ENCODE results near the gene TSPEAR.

TSPEAR gene

DNA sequence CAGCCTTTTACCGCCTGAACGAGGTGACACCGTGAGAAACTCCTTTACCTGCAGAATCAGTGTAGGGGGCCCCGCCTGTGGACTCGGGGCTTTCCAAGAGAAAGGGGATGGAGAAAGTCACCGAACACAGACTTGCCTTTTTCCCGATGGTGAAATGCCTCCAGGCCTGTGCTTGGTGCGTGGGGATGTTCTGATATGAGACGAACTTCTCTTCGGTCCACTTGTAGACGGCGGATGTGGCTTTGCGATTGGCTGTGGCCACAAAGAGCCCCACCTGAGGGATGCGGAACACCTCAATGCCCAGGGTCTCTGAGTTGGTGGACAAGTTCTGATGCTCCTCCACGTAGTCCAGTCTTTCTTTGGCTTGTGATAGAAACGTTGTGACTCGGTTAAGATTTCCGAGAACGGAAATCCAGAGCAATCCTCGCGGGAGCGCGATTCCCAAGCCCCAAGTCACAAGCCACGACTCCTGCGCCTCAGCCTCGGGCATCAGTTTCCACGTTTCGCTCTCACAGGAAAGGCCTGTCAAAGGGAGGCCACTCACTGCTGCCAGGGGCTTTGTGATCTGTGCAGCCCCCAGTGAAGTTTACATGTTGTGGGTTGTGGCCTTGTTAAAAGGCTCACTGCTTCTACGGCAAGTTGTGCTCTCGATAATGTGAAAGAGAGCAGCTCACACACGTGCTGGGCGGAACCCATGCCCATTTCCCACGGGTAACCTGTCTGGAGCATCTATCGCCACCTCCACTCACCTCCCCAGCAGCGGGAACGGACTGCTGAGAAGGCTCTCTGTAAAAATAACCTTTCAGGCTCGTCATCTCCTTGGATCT lies 184.0 kb downstream of the TSPEAR start:
- TF ChIP-seq, protein P1, sequence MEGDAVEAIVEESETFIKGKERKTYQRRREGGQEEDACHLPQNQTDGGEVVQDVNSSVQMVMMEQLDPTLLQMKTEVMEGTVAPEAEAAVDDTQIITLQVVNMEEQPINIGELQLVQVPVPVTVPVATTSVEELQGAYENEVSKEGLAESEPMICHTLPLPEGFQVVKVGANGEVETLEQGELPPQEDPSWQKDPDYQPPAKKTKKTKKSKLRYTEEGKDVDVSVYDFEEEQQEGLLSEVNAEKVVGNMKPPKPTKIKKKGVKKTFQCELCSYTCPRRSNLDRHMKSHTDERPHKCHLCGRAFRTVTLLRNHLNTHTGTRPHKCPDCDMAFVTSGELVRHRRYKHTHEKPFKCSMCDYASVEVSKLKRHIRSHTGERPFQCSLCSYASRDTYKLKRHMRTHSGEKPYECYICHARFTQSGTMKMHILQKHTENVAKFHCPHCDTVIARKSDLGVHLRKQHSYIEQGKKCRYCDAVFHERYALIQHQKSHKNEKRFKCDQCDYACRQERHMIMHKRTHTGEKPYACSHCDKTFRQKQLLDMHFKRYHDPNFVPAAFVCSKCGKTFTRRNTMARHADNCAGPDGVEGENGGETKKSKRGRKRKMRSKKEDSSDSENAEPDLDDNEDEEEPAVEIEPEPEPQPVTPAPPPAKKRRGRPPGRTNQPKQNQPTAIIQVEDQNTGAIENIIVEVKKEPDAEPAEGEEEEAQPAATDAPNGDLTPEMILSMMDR (IDR thresholded peaks at IDR 0.05; ENCODE audit: low read depth, low read length): no peak
- no peak overlapping the region for H3K4me3 ChIP-seq (ENCODE audit: low read depth, low read length)

DNA sequence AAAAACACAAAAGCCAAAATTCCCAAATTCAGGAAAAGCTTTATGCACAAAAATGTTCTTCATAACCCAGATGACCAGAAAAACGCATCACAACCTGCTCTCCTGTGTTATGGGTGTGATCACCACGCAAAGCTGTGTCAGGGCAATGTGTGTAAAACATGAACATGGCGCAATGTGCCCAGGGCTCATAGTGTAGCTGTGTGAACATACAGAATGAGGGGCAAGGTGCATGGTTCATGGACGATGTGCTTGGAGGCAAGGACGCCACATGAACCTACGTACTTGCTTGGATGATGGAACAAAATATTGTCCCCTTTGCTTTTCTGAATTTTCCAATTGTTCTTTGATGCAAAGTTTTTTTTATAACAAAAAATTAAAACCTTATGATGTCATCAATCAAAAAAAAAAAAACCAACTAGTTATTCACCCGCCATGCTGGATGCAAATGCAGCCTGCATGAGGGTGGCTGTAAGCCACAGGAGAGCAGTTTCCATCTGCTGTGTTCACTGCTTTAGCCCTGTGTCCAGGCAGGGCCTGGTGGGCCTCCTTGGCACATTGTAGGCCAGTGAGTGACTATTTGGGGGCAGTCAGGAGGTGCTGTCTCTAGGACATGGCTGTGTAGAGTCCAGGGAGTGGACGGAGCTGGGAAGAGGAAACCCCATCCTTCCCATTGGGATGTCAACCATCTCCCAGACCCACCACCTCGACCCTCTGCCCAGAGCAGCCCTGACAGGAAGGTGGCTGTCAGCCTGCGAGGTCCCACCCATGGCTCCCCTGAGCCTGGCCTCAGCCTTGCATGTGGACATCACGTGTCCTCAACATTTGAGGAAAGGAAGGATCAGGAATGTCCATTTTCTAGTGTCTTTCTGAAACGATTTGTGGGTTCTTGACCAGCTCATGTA lies 185.0 kb downstream of the TSPEAR start:
- no peak overlapping the region for H3K4me3 ChIP-seq (ENCODE audit: low read depth, low read length)
- TF ChIP-seq, protein P1 (IDR thresholded peaks at IDR 0.05; ENCODE audit: low read depth, low read length): no peak

DNA sequence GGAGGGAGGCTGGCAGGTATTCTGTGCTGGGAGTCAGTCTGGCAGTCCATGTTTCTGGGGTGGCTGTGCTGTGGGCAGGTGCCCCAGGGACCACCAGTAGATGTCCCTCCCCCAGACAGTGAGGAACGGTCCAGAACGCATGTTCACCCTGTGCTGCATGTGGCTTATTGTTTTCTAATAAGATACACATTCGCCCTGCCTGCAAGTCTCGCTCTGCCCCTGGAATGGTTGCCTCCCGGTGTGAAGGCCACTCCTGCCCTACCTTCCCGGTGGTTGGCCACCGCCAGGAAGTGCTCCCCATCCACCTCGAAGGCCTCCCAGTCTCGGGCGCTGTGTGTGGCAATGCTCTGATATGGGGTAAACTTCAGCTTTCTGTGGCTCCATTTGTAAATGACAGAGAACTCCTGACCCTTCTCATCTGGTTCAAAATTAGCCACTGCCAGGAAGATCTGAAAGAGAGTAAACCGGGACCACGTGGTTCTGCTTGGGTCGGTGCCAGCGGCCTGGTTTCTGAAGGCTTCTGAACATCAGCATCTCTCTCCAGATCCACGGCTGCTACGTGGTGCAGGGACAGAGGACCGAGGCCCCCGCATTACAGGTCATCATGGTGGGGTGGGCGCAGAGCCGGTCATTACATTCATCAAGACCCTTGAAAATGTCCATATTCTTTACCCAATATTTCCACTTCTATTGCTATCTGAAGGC lies 185.8 kb downstream of the TSPEAR start:
- TF ChIP-seq, protein P1 (IDR thresholded peaks at IDR 0.05; ENCODE audit: low read depth, low read length): no peak
- H3K4me3 ChIP-seq (ENCODE audit: low read depth, low read length): no peak overlapping the region

DNA sequence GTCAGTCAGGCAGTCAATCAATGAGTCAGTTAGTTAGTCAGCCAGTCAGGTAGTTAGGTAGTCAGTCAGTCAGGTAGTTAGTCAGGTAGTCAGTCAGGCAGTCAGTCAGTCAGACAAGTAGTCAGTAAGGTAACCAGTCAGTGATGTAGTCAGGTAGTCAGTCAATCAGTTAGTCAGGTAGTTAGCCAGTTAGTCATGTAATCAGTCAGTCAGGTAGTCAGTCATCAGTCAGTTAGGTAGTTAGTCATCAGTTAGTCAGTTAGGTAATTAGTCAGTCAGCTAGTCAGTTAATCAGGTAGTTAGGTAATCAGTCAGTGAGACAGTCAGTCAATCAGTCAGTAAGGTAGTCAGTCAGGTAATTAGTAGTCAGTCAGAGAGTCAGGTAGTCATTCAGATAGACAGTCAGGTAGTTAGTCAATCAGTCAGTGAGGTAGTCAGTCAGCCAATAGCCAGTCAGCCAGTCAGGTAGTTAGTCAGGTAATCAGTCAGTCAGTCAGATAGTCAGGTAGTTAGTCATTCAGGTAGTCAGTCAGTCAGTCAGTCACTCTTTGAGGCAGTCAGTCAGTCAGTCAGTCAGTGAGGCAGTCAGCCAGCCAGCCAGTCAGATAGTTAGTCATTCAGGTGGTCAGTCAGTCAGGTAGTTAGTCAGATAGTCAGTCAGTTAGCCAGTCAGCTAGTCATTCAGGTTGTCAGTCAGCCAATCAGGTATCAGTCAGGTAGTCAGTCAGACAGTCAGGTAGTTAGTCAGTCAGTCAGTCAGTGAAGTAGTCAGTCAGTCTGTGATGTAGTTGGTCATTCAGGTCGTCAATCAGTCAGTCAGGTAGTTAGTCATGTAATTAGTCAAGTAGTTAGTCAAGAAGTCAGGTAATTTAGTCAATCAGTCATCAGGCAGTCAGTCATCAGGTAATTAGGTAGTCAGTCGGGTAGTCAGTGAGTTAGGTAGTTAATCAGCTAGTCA lies 186.7 kb downstream of the TSPEAR start:
- H3K4me3 ChIP-seq (ENCODE audit: low read depth, low read length): no peak overlapping the region
- TF ChIP-seq, protein P1 (IDR thresholded peaks at IDR 0.05; ENCODE audit: low read depth, low read length): no peak

DNA sequence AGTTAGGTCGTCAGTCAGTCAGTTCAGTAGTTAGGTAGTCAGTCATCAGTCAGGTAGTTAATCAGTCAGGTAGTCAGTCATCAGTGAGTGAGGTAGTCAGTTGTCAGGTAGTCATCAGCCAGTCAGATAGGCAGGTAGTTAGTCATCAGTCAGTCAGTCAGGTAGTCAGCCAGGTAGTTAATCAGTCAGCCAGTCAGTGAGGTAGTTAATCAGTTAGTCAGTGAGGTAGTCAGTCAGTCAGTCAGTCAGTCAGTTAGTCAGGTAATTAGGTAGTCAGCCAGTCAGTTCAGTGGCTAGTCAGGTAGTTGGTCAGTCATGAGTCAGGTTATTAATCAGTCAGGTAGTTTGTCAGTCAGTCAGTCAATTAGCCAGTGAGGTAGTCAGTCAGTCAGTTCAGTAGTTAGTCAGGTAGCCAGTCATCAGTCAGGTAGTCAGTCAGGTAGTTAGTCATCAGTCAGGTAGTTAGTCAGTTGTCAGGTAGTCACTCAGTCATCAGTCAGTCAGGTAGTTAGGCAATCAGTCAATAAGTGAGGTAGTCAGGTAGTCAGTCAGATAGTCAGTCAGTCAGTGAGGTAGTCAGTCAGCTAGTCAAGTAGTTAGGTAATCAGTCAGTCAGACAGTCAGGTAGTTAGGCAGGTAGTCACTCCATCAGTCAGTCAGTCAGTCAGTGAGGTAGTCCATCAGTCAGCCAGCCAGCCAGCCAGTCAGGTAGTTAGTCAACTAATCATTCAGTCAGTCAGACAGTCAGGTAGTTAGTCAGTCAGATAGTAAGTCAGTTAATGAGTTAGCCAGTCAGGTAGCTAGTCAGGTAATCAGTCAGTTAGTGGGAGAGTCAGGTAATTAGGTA lies 187.6 kb downstream of the TSPEAR start:
- H3K4me3 ChIP-seq (ENCODE audit: low read depth, low read length): no peak overlapping the region
- TF ChIP-seq, protein P1 (IDR thresholded peaks at IDR 0.05; ENCODE audit: low read depth, low read length): no peak

All from WI38 (cell line).